Measurements from ENCODE around the gene CASKIN2.
"Not testable (repeated sequence)": the region's sequence is repeated elsewhere in the genome, so short reads cannot be mapped to it uniquely, and the experiment has no call there.

The CASKIN2 gene

GRCh38 chr17:75525806-75526554, 10.6 kb upstream of the CASKIN2 start:
- peaks cover 0 to 13% of the 10 kb centered on the region in 2 donors for H3K36me3 ChIP-seq (ENCODE audit: control insufficient read depth in 1 of 2, insufficient read depth in 2 of 2, low read length in 2 of 2)
- H3K4me3 ChIP-seq (ENCODE audit: low read depth in 1 of 2, low read length in 2 of 2) = peak overlapping the region; percentile 53 to 67
- peaks cover 3 to 19% of the 10 kb centered on the region in 2 donors for H3K4me1 ChIP-seq (ENCODE audit: control insufficient read depth in 1 of 2, insufficient read depth in 2 of 2, low read length in 2 of 2)
- no peaks in the 10 kb centered on the region for H3K27me3 ChIP-seq (ENCODE audit: low read depth, low read length)
- no peaks in the 10 kb centered on the region for H3K9me3 ChIP-seq (ENCODE audit: control insufficient read depth in 1 of 2, low read length in 2 of 2)
- H3K27ac ChIP-seq (ENCODE audit: low read length) = peak overlapping the region; percentile 77

- Histone ChIP-seq H3K36me3 (ENCODE audit: control insufficient read depth in 1 of 2, insufficient read depth in 2 of 2, low read length in 2 of 2) (peaks cover 0 to 13% of the 10 kb centered on the region in 2 donors), H3K9me3 (ENCODE audit: control insufficient read depth in 1 of 2, low read length in 2 of 2) (no peaks in the 10 kb centered on the region), H3K27ac (ENCODE audit: low read length) (peak within 1 kb of the TSS; percentile 77), H3K4me1 (ENCODE audit: control insufficient read depth in 1 of 2, insufficient read depth in 2 of 2, low read length in 2 of 2) (peaks cover 3 to 19% of the 10 kb centered on the region in 2 donors), H3K27me3 (ENCODE audit: low read depth, low read length) (no peaks in the 10 kb centered on the region), H3K4me3 (ENCODE audit: low read depth in 1 of 2, low read length in 2 of 2) (peak within 1 kb of the TSS; percentile 53 to 80)
Observed at GRCh38 chr17:75524970-75525805, 9.9 kb upstream of the CASKIN2 start, which contains the start of gene LLGL2. LLGL2 (plus strand) TSS chr17:75525697; CDS start chr17:75543427, 17,730 bp downstream.

GRCh38 chr17:75524269-75524969, 9.1 kb upstream of the CASKIN2 start:
- H3K9me3 ChIP-seq (ENCODE audit: control insufficient read depth in 1 of 2, low read length in 2 of 2) = no peaks in the 10 kb centered on the region

GRCh38 chr17:75523647-75524046, 8.3 kb upstream of the CASKIN2 start:
- H3K27me3 ChIP-seq (ENCODE audit: low read depth, low read length) = no peaks in the 10 kb centered on the region
- no peaks in the 10 kb centered on the region for H3K9me3 ChIP-seq (ENCODE audit: control insufficient read depth in 1 of 2, low read length in 2 of 2)
- H3K36me3 ChIP-seq (ENCODE audit: control insufficient read depth in 1 of 2, insufficient read depth in 2 of 2, low read length in 2 of 2) = peaks cover 0 to 13% of the 10 kb centered on the region in 2 donors
- H3K4me3 ChIP-seq (ENCODE audit: low read depth in 1 of 2, low read length in 2 of 2) = no peak overlapping the region
- H3K27ac ChIP-seq (ENCODE audit: low read length) = no peak overlapping the region
- H3K4me1 ChIP-seq (ENCODE audit: control insufficient read depth in 1 of 2, insufficient read depth in 2 of 2, low read length in 2 of 2) = peaks cover 3 to 19% of the 10 kb centered on the region in 2 donors

More at GRCh38 chr17:75524269-75524969, 9.1 kb upstream of the CASKIN2 start:
- peaks cover 0 to 13% of the 10 kb centered on the region in 2 donors for H3K36me3 ChIP-seq (ENCODE audit: control insufficient read depth in 1 of 2, insufficient read depth in 2 of 2, low read length in 2 of 2)
- H3K4me1 ChIP-seq (ENCODE audit: control insufficient read depth in 1 of 2, insufficient read depth in 2 of 2, low read length in 2 of 2) = peaks cover 3 to 19% of the 10 kb centered on the region in 2 donors
- no peak overlapping the region for H3K27ac ChIP-seq (ENCODE audit: low read length)
- no peaks in the 10 kb centered on the region for H3K27me3 ChIP-seq (ENCODE audit: low read depth, low read length)
- peak overlapping the region in 1 of 2 donors; percentile 80 for H3K4me3 ChIP-seq (ENCODE audit: low read depth in 1 of 2, low read length in 2 of 2)

GRCh38 chr17:75521951-75522727, 6.8 kb upstream of the CASKIN2 start:
- Histone ChIP-seq H3K4me3 (ENCODE audit: low read depth in 1 of 2, low read length in 2 of 2) (no peak overlapping the region), H3K4me1 (ENCODE audit: control insufficient read depth in 1 of 2, insufficient read depth in 2 of 2, low read length in 2 of 2) (peaks cover 12 to 27% of the 10 kb centered on the region in 2 donors), H3K27ac (ENCODE audit: low read length) (no peak overlapping the region), H3K9me3 (ENCODE audit: control insufficient read depth in 1 of 2, low read length in 2 of 2) (no peaks in the 10 kb centered on the region), H3K27me3 (ENCODE audit: low read depth, low read length) (no peaks in the 10 kb centered on the region), H3K36me3 (ENCODE audit: control insufficient read depth in 1 of 2, insufficient read depth in 2 of 2, low read length in 2 of 2) (peaks cover 0 to 13% of the 10 kb centered on the region in 2 donors)

GRCh38 chr17:75521290-75521689, 6.0 kb upstream of the CASKIN2 start:
- Histone ChIP-seq H3K27me3 (ENCODE audit: low read depth, low read length) (no peaks in the 10 kb centered on the region), H3K36me3 (ENCODE audit: control insufficient read depth in 1 of 2, insufficient read depth in 2 of 2, low read length in 2 of 2) (peaks cover 0 to 13% of the 10 kb centered on the region in 2 donors)

GRCh38 chr17:75520413-75520812, 5.1 kb upstream of the CASKIN2 start:
- peaks cover 10 to 19% of the 10 kb centered on the region in 2 donors for H3K4me1 ChIP-seq (ENCODE audit: control insufficient read depth in 1 of 2, insufficient read depth in 2 of 2, low read length in 2 of 2)
- not testable (repeated sequence) for H3K27me3 ChIP-seq (ENCODE audit: low read depth, low read length)
- H3K36me3 ChIP-seq (ENCODE audit: control insufficient read depth in 1 of 2, insufficient read depth in 2 of 2, low read length in 2 of 2) = peaks cover 0 to 13% of the 10 kb centered on the region in 2 donors

More at GRCh38 chr17:75521290-75521689, 6.0 kb upstream of the CASKIN2 start:
- Histone ChIP-seq H3K4me3 (ENCODE audit: low read depth in 1 of 2, low read length in 2 of 2) (no peak overlapping the region), H3K9me3 (ENCODE audit: control insufficient read depth in 1 of 2, low read length in 2 of 2) (no peaks in the 10 kb centered on the region), H3K27ac (ENCODE audit: low read length) (no peak overlapping the region), H3K4me1 (ENCODE audit: control insufficient read depth in 1 of 2, insufficient read depth in 2 of 2, low read length in 2 of 2) (peaks cover 11 to 26% of the 10 kb centered on the region in 2 donors)

GRCh38 chr17:75518983-75519537, 3.7 kb upstream of the CASKIN2 start:
- Histone ChIP-seq H3K9me3 (ENCODE audit: control insufficient read depth in 1 of 2, low read length in 2 of 2) (no peaks in the 10 kb centered on the region), H3K36me3 (ENCODE audit: control insufficient read depth in 1 of 2, insufficient read depth in 2 of 2, low read length in 2 of 2) (peaks cover 0 to 13% of the 10 kb centered on the region in 2 donors), H3K4me3 (ENCODE audit: low read depth in 1 of 2, low read length in 2 of 2) (no peak overlapping the region), H3K4me1 (ENCODE audit: control insufficient read depth in 1 of 2, insufficient read depth in 2 of 2, low read length in 2 of 2) (peaks cover 10 to 17% of the 10 kb centered on the region in 2 donors), H3K27me3 (ENCODE audit: low read depth, low read length) (no peaks in the 10 kb centered on the region), H3K27ac (ENCODE audit: low read length) (no peak overlapping the region)

More at GRCh38 chr17:75520413-75520812, 5.1 kb upstream of the CASKIN2 start:
- not testable (repeated sequence) for H3K27ac ChIP-seq (ENCODE audit: low read length); H3K4me3 ChIP-seq (ENCODE audit: low read depth in 1 of 2, low read length in 2 of 2); H3K9me3 ChIP-seq (ENCODE audit: control insufficient read depth in 1 of 2, low read length in 2 of 2)

GRCh38 chr17:75518201-75518600, 2.9 kb upstream of the CASKIN2 start:
- Histone ChIP-seq H3K27ac (ENCODE audit: low read length) (no peak overlapping the region), H3K36me3 (ENCODE audit: control insufficient read depth in 1 of 2, insufficient read depth in 2 of 2, low read length in 2 of 2) (peaks cover 0 to 13% of the 10 kb centered on the region in 2 donors), H3K4me3 (ENCODE audit: low read depth in 1 of 2, low read length in 2 of 2) (no peak overlapping the region), H3K4me1 (ENCODE audit: control insufficient read depth in 1 of 2, insufficient read depth in 2 of 2, low read length in 2 of 2) (peaks cover 10 to 26% of the 10 kb centered on the region in 2 donors), H3K27me3 (ENCODE audit: low read depth, low read length) (no peaks in the 10 kb centered on the region), H3K9me3 (ENCODE audit: control insufficient read depth in 1 of 2, low read length in 2 of 2) (no peaks in the 10 kb centered on the region)

GRCh38 chr17:75517297-75517865, 2.0 kb upstream of the CASKIN2 start:
- Histone ChIP-seq H3K4me1 (ENCODE audit: control insufficient read depth in 1 of 2, insufficient read depth in 2 of 2, low read length in 2 of 2) (peaks cover 10 to 34% of the 10 kb centered on the region in 2 donors), H3K27ac (ENCODE audit: low read length) (no peak overlapping the region), H3K36me3 (ENCODE audit: control insufficient read depth in 1 of 2, insufficient read depth in 2 of 2, low read length in 2 of 2) (peaks cover 0 to 12% of the 10 kb centered on the region in 2 donors), H3K4me3 (ENCODE audit: low read depth in 1 of 2, low read length in 2 of 2) (peak overlapping the region; percentile 50 to 83), H3K9me3 (ENCODE audit: control insufficient read depth in 1 of 2, low read length in 2 of 2) (no peaks in the 10 kb centered on the region), H3K27me3 (ENCODE audit: low read depth, low read length) (no peaks in the 10 kb centered on the region)
